ENCODE data around the gene SART3. TPM values are rescaled to one million over a fixed set of nuclear protein-coding genes. Genes with fewer than 3 reads are reported as not detected.

Gene SART3
- total and polyA plus RNA-seq, 2 of the 13 experiments (the other 11 are each of a cell fraction or from before 2014, with no cell fraction given) = 16.1 to 69.9 TPM

DNA sequence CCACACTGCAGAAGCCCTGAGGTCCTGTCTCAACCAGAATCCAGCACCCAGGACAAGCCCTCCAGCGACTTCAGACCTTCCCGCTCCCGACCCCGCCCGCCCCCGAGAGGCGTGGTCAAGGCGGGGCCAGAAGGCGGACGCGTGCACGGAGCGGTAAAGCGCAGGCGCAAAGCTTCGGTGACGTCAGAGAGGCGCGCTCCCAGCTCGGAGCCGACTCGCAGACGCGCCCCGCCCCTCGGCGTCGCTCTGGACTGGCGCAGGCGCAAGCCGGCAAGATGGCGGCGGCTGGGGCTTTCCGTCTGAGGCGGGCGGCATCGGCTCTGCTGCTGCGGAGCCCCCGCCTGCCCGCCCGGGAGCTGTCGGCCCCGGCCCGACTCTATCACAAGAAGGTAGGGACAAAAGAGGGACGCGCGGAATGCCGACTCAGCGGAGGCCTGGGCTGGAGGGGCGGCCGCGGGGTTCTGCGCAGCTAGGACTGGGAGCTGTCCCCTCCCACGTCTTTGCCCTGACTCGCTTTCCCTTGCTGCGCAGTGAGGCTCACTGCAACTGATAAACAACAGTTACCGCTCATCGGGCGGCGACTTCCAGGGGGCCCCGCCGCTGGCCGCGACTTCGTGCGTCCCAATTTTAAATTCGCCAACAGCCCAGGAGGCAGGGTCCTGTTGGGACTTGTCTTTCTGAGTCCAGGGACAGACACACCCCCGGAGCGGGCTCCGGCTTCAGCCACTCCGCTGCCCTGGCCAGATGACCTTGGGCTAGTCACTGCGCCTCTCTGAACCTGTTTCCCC is 1.6 kb upstream of the SART3 start, which contains the start of gene ISCU (continued):
- TF ChIP-seq, protein P1, sequence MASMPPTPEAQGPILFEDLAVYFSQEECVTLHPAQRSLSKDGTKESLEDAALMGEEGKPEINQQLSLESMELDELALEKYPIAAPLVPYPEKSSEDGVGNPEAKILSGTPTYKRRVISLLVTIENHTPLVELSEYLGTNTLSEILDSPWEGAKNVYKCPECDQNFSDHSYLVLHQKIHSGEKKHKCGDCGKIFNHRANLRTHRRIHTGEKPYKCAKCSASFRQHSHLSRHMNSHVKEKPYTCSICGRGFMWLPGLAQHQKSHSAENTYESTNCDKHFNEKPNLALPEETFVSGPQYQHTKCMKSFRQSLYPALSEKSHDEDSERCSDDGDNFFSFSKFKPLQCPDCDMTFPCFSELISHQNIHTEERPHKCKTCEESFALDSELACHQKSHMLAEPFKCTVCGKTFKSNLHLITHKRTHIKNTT (CRISPR knock-in tag; IDR thresholded peaks at IDR 0.05) = no peak
- TF ChIP-seq ZNF235 (CRISPR knock-in tag; IDR thresholded peaks at IDR 0.05; ENCODE audit: borderline replicate concordance) = peak; percentile 92
- TF ChIP-seq U2AF2 (IDR thresholded peaks at IDR 0.05; ENCODE audit: low read depth, low read length) = no peak
- no peak for TF ChIP-seq ZKSCAN5 (CRISPR knock-in tag; IDR thresholded peaks at IDR 0.05)
- TF ChIP-seq, protein P2, sequence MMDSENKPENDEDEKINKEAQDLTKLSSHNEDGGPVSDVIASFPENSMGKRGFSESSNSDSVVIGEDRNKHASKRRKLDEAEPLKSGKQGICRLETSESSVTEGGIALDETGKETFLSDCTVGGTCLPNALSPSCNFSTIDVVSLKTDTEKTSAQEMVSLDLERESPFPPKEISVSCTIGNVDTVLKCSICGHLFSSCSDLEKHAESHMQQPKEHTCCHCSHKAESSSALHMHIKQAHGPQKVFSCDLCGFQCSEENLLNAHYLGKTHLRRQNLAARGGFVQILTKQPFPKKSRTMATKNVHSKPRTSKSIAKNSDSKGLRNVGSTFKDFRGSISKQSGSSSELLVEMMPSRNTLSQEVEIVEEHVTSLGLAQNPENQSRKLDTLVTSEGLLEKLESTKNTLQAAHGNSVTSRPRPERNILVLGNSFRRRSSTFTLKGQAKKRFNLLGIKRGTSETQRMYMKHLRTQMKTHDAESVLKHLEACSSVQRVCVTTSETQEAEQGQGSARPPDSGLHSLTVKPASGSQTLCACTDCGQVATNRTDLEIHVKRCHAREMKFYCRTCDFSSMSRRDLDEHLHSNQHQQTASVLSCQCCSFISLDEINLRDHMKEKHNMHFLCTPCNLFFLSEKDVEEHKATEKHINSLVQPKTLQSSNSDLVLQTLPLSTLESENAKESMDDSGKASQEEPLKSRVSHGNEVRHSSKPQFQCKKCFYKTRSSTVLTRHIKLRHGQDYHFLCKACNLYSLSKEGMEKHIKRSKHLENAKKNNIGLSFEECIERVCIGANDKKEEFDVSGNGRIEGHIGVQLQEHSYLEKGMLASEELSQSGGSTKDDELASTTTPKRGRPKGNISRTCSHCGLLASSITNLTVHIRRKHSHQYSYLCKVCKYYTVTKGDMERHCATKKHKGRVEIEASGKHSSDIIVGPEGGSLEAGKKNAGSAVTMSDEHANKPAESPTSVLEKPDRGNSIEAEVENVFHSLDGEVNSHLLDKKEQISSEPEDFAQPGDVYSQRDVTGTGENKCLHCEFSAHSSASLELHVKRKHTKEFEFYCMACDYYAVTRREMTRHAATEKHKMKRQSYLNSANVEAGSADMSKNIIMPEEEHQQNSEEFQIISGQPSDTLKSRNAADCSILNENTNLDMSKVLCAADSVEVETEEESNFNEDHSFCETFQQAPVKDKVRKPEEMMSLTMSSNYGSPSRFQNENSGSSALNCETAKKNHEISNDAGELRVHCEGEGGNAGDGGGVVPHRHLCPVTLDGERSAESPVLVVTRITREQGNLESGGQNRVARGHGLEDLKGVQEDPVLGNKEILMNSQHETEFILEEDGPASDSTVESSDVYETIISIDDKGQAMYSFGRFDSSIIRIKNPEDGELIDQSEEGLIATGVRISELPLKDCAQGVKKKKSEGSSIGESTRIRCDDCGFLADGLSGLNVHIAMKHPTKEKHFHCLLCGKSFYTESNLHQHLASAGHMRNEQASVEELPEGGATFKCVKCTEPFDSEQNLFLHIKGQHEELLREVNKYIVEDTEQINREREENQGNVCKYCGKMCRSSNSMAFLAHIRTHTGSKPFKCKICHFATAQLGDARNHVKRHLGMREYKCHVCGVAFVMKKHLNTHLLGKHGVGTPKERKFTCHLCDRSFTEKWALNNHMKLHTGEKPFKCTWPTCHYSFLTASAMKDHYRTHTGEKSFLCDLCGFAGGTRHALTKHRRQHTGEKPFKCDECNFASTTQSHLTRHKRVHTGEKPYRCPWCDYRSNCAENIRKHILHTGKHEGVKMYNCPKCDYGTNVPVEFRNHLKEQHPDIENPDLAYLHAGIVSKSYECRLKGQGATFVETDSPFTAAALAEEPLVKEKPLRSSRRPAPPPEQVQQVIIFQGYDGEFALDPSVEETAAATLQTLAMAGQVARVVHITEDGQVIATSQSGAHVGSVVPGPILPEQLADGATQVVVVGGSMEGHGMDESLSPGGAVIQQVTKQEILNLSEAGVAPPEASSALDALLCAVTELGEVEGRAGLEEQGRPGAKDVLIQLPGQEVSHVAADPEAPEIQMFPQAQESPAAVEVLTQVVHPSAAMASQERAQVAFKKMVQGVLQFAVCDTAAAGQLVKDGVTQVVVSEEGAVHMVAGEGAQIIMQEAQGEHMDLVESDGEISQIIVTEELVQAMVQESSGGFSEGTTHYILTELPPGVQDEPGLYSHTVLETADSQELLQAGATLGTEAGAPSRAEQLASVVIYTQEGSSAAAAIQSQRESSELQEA (CRISPR knock-in tag; IDR thresholded peaks at IDR 0.05; ENCODE audit: not compliant biosample characterization) = peak; percentile 65
- no peak for TF ChIP-seq ZNF782 (CRISPR knock-in tag; IDR thresholded peaks at IDR 0.05; ENCODE audit: borderline replicate concordance)
- TF ChIP-seq NFYC (CRISPR knock-in tag; IDR thresholded peaks at IDR 0.05) = peak; percentile 38; the same call in 1 of the 2 replicates
- no peak for TF ChIP-seq HHEX (CRISPR knock-in tag; IDR thresholded peaks at IDR 0.05)
- TF ChIP-seq PLRG1 (conservative IDR thresholded peaks at IDR 0.05) = no peak
- no peak for TF ChIP-seq NR2C2 (CRISPR knock-in tag; IDR thresholded peaks at IDR 0.05; ENCODE audit: borderline replicate concordance)
- TF ChIP-seq, protein P3, sequence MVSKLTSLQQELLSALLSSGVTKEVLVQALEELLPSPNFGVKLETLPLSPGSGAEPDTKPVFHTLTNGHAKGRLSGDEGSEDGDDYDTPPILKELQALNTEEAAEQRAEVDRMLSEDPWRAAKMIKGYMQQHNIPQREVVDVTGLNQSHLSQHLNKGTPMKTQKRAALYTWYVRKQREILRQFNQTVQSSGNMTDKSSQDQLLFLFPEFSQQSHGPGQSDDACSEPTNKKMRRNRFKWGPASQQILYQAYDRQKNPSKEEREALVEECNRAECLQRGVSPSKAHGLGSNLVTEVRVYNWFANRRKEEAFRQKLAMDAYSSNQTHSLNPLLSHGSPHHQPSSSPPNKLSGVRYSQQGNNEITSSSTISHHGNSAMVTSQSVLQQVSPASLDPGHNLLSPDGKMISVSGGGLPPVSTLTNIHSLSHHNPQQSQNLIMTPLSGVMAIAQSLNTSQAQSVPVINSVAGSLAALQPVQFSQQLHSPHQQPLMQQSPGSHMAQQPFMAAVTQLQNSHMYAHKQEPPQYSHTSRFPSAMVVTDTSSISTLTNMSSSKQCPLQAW (CRISPR knock-in tag; IDR thresholded peaks at IDR 0.05) = no peak; the same call in none of the 2 replicates
- peak; percentile 31; the same call in 1 of the 2 replicates for TF ChIP-seq CEBPG (CRISPR knock-in tag; IDR thresholded peaks at IDR 0.05)
- TF ChIP-seq ZNF720 (CRISPR knock-in tag; IDR thresholded peaks at IDR 0.05) = no peak
- no peak for TF ChIP-seq SOX6 (IDR thresholded peaks at IDR 0.05)
- TF ChIP-seq SOX6 (CRISPR knock-in tag; IDR thresholded peaks at IDR 0.05) = no peak
- TF ChIP-seq, protein P4, sequence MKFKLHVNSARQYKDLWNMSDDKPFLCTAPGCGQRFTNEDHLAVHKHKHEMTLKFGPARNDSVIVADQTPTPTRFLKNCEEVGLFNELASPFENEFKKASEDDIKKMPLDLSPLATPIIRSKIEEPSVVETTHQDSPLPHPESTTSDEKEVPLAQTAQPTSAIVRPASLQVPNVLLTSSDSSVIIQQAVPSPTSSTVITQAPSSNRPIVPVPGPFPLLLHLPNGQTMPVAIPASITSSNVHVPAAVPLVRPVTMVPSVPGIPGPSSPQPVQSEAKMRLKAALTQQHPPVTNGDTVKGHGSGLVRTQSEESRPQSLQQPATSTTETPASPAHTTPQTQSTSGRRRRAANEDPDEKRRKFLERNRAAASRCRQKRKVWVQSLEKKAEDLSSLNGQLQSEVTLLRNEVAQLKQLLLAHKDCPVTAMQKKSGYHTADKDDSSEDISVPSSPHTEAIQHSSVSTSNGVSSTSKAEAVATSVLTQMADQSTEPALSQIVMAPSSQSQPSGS (CRISPR knock-in tag; IDR thresholded peaks at IDR 0.05) = peak; percentile 49; the same call in 1 of the 2 replicates
- TF ChIP-seq PAX8 (CRISPR knock-in tag; IDR thresholded peaks at IDR 0.05; ENCODE audit: borderline replicate concordance) = no peak
- peak; percentile 46; the same call in 1 of the 2 replicates for TF ChIP-seq TBX2 (CRISPR knock-in tag; IDR thresholded peaks at IDR 0.05; ENCODE audit: borderline replicate concordance)

All from HepG2 (cell line).